IPS-18c (cell line): ENCODE results near the gene INAFM2.

Source experiments
- H3K4me3 ChIP-seq: 2 replicates; pipeline ENCODE4 v1.7.0; 2013; ENCODE audit warnings: low read depth, mild to moderate bottlenecking, low read length, moderate library complexity; ENCODE audit not compliant: insufficient read depth
- H3K9me3 ChIP-seq: one replicate; pipeline ENCODE4 v1.6.1; 2013; ENCODE audit warnings: mild to moderate bottlenecking, low read length, moderate library complexity; ENCODE audit not compliant: control insufficient read depth, insufficient read depth

The INAFM2 gene

DNA sequence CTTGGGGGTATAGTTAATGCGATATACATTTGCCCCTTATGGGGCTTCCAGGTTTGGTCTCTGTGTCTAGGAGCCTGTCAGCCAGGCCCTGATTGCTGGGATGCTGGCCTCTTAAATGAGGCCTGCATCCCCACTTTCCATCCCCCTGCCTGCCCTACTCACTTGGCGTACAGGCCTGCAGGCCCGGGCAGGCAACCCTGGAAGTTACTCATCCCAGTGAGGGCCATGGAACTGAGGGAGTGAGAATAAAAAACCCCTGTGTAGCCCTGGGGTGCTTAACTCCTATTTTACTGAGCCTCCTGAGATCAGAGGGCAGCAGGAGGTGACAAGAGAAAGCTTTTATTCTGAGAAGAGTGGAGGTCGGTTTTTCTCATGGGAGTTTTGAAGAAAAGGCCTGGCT, 36.5 kb downstream of the INAFM2 start:
- H3K9me3 ChIP-seq = no peaks in the 10 kb centered on the region
- H3K4me3 ChIP-seq = no peak overlapping the region

DNA sequence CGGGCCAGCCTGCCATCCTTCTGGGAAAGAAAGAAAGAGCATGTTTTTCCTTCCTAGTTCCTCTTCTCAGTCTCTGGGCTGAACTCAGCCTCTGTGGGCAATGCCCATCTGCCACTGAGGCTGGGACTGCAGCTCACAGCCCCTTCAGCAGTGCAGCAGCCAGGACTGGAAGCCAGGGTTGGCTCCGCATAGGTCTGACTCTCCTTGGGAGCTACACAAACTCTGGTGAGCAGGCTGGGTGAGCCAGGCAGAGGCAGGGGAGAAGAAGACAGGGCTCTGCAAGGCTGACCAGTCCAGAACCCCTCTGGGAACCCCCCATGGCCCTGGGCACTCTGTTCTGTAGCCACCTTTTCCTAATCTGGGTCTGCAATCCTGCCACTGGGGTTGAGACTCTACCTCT, 38.1 kb downstream of the INAFM2 start:
- Histone ChIP-seq H3K9me3 (no peaks in the 10 kb centered on the region), H3K4me3 (no peak overlapping the region)

DNA sequence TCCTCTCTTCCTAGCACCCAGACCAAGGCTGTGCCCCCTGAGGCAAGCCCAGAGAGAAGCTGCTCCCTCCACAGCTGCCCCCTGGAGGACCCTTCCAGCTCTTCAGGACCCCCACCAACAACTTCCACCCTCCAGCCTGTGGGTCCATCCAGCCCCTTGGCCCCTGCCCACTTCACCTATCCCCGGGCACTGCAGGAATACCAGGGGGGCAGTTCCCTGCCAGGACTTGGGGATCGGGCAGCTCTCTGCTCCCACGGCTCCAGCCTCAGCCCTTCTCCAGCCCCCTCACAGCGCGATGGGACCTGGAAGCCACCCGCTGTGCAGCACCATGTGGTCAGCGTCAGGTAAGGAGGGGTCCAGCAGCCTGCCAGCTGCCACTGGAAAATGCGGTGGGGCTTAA, 40.1 kb downstream of the INAFM2 start:
- no peaks in the 10 kb centered on the region for H3K9me3 ChIP-seq
- H3K4me3 ChIP-seq = no peak overlapping the region

DNA sequence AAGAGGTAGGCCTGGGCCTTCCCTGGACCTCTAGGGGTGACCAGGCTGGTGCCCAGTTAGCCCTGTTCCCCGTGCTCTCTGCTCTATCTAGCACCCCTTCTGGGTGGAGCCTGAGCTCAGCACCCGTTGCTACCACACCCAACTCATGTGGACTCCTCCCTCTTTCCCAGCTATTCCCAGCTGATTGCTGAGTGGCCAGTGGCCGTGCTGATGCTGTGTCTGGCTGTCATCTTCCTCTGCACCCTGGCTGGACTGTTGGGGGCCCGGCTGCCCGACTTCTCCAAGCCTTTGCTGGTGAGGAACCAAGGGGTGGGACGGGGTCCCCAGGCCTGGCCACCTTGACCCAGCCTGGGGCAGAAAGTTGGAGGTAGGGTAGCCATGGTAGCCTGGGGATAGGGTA, 40.8 kb downstream of the INAFM2 start:
- Histone ChIP-seq H3K4me3 (no peak overlapping the region), H3K9me3 (peaks cover 2% of the 10 kb centered on the region)

DNA sequence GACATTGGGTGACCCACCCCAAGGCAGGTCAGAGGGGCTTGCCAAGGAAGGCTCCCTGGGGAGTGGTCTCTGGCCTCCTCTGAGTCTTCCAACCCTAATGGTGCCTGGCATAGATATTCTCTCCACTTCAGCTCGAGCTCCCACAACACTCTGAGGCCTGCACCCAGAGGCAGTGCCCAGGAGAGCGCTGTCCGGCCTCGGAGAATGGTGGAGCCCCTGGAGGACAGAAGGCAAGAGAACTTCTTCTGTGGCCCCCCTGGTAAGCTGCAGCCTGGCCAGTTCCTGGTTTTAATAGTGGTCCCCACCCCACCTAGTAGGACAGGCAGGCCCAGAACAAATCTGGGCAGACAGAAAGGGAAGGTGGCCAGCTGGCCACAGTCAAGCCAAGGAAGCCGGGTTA, 41.5 kb downstream of the INAFM2 start:
- Histone ChIP-seq H3K9me3 (peaks cover 2% of the 10 kb centered on the region), H3K4me3 (no peak overlapping the region)

DNA sequence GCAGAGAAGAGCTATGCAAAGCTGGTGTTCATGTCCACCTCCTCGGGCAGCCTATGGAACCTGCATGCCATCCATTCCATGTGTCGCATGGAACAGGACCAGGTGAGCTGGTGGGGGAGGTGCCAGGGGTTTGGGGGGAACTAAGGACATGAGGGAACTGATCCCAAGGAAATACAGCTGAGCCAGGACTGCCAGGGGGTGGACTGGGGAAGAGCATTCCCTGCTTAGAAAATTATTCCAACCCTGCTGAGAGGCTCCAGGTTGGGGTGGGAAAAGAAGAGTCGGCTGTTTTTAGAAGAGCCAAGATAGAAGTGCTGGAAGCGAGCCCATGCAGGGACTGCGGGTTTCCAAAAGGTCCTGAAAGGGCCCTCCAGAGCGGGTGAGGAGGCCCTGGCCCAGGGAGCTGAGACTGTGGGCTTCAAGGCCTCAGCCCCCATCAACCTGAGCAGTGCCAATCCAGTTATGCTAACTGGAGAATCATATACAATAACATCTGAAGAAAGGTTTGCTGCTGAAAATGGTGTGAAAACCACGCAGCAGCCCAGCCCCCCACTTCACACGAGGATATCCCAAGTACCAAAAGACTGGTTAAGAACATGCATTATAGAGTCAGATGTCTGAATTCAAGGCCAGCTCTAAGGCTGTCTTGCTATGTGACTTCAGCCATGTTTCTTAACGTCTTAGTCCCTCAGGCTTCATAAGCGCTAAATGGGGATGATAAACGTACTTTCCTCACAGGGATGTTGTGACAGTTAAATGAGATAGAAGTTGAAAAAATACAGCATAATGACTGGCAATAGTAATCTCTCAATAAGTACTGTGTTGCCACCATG, 42.3 kb downstream of the INAFM2 start:
- Histone ChIP-seq H3K9me3 (peaks cover 2% of the 10 kb centered on the region), H3K4me3 (no peak overlapping the region)

DNA sequence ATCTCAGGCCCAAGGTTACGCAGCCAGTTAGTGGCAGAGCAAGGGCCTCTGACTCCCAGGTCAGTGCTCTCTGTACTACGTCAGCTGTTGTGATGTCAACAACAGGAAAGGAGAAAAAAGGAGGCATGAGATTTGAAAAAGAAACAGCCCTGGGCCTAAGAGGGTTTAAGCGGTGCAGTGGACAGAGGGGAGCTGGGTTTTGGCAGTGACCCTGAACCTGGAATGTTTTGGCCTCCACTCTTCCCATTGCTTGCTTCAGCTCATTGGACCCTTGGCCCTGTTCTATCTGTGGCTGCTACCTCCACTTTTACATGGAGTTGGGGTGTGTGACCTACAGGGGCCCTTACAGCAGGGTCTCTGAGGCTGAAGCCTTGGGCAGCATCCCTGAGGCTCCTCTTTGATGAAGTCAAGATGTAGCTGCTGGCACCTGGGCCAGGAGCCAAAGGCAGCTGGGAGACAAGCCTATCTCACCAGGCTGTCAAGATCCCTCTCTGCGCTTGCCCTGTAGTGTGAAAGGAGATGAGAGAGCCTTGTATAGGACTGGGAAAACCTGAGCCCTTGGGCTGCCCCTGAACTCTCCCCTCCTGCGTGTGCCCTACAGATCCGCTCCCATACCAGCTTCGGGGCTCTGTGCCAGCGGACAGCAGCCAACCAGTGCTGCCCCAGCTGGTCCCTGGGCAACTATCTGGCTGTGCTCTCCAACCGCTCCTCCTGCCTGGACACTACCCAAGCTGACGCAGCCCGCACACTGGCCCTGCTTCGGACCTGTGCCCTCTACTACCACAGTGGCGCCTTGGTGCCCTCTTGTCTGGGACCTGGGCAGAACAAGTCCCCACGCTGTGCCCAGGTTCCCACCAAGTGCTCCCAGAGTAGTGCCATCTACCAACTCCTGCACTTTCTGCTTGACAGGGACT, 43.2 kb downstream of the INAFM2 start:
- H3K9me3 ChIP-seq = peaks cover 2% of the 10 kb centered on the region
- no peak overlapping the region for H3K4me3 ChIP-seq

DNA sequence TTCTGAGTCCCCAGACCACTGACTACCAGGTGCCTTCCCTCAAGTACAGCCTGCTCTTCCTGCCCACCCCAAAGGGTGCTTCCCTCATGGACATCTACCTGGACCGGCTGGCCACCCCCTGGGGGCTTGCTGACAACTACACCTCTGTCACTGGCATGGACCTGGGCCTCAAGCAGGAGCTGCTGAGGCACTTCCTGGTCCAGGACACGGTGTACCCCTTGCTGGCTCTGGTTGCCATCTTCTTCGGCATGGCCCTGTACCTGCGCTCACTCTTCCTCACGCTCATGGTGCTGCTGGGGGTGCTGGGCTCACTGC, 43.8 kb downstream of the INAFM2 start:
- Histone ChIP-seq H3K4me3 (0 out of 2 replicates have a peak overlapping the region, but pooled peaks have one; percentile 28), H3K9me3 (peaks cover 2% of the 10 kb centered on the region)

DNA sequence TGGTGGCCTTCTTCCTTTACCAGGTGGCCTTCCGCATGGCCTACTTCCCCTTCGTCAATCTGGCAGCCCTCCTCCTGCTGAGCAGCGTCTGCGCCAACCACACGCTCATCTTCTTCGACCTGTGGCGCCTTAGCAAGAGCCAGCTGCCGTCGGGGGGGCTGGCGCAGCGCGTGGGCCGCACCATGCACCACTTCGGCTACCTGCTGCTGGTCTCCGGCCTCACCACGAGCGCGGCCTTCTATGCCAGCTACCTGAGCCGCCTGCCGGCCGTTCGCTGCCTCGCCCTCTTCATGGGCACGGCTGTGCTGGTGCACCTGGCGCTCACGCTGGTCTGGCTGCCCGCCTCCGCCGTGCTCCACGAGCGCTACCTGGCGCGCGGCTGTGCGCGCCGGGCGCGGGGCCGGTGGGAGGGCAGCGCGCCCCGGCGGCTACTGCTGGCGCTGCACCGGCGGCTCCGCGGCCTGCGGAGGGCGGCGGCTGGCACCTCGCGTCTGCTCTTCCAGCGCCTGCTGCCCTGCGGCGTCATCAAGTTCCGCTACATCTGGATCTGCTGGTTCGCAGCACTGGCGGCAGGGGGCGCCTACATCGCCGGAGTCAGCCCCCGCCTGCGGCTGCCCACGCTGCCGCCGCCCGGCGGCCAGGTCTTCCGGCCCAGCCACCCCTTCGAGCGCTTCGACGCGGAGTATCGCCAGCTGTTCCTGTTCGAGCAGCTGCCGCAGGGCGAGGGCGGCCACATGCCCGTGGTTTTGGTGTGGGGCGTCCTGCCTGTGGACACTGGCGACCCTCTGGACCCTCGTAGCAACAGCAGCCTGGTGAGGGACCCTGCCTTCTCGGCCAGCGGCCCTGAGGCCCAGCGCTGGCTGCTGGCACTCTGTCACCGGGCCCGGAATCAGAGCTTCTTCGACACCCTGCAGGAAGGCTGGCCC, 44.5 kb downstream of the INAFM2 start:
- peak overlapping the region; percentile 28; the same call in 1 of the 2 replicates for H3K4me3 ChIP-seq
- peaks cover 2% of the 10 kb centered on the region for H3K9me3 ChIP-seq

DNA sequence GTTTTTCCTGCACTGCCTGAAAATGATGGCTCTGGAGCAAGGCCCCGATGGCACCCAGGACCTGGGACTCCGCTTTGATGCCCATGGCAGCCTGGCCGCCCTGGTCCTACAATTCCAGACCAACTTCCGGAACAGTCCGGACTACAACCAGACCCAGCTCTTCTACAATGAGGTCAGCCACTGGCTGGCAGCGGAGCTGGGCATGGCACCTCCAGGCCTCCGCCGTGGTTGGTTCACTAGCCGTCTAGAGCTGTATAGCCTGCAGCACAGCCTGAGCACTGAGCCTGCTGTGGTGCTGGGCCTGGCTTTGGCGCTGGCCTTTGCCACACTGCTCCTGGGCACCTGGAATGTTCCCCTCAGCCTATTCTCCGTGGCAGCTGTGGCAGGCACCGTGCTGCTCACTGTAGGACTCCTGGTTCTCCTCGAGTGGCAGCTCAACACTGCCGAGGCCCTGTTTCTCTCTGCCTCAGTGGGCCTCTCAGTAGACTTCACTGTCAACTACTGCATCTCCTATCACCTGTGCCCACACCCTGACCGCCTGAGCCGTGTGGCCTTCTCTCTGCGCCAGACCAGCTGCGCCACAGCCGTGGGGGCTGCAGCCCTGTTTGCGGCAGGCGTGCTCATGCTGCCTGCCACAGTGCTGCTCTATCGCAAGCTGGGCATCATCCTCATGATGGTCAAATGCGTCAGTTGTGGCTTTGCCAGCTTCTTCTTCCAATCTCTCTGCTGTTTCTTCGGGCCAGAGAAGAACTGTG, 45.4 kb downstream of the INAFM2 start:
- Histone ChIP-seq H3K4me3 (no peak overlapping the region; the same call in 1 of the 2 replicates), H3K9me3 (peaks cover 2% of the 10 kb centered on the region)

DNA sequence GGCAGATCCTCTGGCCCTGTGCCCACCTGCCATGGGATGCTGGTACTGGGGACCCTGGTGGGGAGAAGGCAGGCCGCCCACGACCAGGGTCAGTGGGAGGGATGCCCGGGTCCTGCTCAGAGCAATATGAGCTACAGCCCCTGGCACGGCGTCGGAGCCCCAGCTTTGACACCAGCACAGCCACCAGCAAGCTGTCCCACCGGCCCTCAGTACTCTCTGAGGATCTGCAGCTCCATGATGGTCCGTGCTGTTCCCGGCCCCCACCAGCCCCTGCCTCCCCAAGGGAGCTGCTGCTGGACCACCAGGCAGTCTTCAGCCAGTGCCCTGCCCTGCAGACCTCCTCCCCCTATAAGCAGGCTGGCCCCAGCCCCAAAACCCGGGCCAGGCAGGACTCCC, 46.0 kb downstream of the INAFM2 start:
- peaks cover 2% of the 10 kb centered on the region for H3K9me3 ChIP-seq
- no peak overlapping the region for H3K4me3 ChIP-seq

DNA sequence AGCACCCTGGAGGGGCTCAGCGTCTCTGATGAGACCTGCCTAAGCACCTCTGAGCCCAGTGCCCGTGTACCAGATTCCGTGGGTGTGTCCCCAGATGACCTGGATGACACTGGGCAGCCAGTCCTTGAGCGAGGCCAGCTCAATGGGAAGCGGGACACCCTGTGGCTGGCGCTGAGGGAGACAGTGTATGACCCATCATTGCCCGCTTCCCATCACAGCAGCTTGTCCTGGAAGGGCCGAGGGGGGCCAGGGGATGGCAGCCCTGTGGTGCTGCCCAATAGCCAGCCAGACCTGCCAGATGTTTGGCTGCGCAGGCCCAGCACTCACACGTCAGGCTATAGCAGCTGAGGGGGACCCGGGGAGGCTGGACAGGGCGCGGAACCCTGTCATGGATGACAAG, 46.5 kb downstream of the INAFM2 start:
- peaks cover 2% of the 10 kb centered on the region for H3K9me3 ChIP-seq
- H3K4me3 ChIP-seq = no peak overlapping the region

DNA sequence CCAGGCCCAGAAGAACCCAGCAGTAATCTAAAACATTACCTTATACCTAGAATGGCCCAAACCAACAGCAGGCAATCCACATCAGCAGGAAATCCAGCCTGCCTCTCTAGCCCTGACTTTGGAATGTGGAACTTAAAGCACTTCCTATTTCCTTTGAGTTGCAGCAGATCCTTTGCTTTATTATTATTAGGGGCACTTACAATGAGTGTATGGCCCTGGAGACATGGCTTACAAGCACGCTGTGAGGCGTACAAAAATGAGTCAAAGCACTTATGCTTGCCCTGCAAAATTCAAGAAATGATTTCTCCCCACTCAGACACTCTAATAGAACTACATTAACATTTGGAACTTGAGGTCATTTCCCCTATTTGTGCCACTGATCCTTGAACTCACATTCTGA, 49.5 kb downstream of the INAFM2 start:
- H3K9me3 ChIP-seq = peaks cover 2% of the 10 kb centered on the region
- H3K4me3 ChIP-seq = no peak overlapping the region
